Measurements from ENCODE around the gene CIAO3.

Gene CIAO3

DNA sequence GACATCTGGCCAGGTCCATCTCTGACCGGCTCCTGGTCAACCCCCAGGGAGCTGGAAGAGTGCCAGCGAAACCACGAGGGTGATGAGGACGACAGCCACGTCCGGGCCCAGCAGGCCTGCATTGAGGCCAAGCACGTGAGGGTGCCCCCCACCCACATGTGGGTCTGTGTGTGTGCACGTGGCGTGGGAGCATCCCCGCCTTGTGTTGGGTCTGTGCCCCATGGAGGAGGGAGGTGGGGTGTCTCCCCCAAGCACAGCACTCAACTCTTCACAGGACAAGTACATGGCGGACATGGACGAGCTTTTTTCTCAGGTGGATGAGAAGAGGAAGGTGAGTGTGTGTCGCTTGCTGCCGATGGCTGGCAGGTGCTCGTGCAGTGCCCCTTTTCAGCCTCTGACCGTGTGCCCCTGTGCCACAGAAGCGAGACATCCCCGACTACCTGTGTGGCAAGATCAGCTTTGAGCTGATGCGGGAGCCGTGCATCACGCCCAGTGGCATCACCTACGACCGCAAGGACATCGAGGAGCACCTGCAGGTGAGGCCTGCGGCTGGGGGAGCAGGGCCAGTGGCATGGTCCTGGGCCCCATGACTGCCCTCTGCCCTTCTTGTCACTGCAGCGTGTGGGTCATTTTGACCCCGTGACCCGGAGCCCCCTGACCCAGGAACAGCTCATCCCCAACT is 58.9 kb downstream of the CIAO3 start (continued):
- TF ChIP-seq ZNF555 (tag by site-specific recombination; conservative IDR thresholded peaks at IDR 0.05) (no peak), ZNF2 (tag by site-specific recombination; IDR thresholded peaks at IDR 0.05) (0 out of 2 replicates have a peak, but pooled peaks have one; percentile 58), ZNF544 (tag by site-specific recombination; IDR thresholded peaks at IDR 0.05) (no peak), ZNF426 (tag by site-specific recombination; IDR thresholded peaks at IDR 0.05) (no peak), ZNF792 (tag by site-specific recombination; IDR thresholded peaks at IDR 0.05) (no peak), ZNF146 (tag by site-specific recombination; IDR thresholded peaks at IDR 0.05) (no peak), ZNF623 (tag by site-specific recombination; IDR thresholded peaks at IDR 0.05) (no peak), ZNF404 (tag by site-specific recombination; IDR thresholded peaks at IDR 0.05) (no peak), SP7 (tag by site-specific recombination; IDR thresholded peaks at IDR 0.05) (peak; percentile 8; the same call in 1 of the 2 replicates), KLF9 (tag by site-specific recombination; IDR thresholded peaks at IDR 0.05; ENCODE audit: low read depth) (0 out of 2 replicates have a peak, but pooled peaks have one; percentile 38), YY1 (tag by site-specific recombination; IDR thresholded peaks at IDR 0.05) (peak; percentile 19; the same call in 1 of the 2 replicates), ZNF629 (tag by site-specific recombination; IDR thresholded peaks at IDR 0.05) (no peak), ZNF76 (tag by site-specific recombination; IDR thresholded peaks at IDR 0.05; ENCODE audit: borderline replicate concordance, low read depth) (0 out of 2 replicates have a peak, but pooled peaks have one; percentile 26), ZNF549 (tag by site-specific recombination; IDR thresholded peaks at IDR 0.05) (no peak), ZNF664 (tag by site-specific recombination; IDR thresholded peaks at IDR 0.05) (no peak), ZFP69B (tag by site-specific recombination; IDR thresholded peaks at IDR 0.05) (peak; percentile 80), SALL2 (tag by site-specific recombination; IDR thresholded peaks at IDR 0.05; ENCODE audit: borderline replicate concordance) (no peak), RBAK (tag by site-specific recombination; IDR thresholded peaks at IDR 0.05) (no peak), ZNF416 (tag by site-specific recombination; IDR thresholded peaks at IDR 0.05) (no peak), FEZF1 (tag by site-specific recombination; IDR thresholded peaks at IDR 0.05) (no peak; the same call in 1 of the 2 replicates), ZBTB20 (tag by site-specific recombination; IDR thresholded peaks at IDR 0.05) (no peak; the same call in 1 of the 2 replicates), ZNF776 (tag by site-specific recombination; IDR thresholded peaks at IDR 0.05; ENCODE audit: borderline replicate concordance) (no peak), ZNF660 (tag by site-specific recombination; IDR thresholded peaks at IDR 0.05) (no peak), ZNF211 (tag by site-specific recombination; IDR thresholded peaks at IDR 0.05; ENCODE audit: low read depth) (no peak), GFI1B (tag by site-specific recombination; IDR thresholded peaks at IDR 0.05) (no peak)
- TF ChIP-seq, protein P1, sequence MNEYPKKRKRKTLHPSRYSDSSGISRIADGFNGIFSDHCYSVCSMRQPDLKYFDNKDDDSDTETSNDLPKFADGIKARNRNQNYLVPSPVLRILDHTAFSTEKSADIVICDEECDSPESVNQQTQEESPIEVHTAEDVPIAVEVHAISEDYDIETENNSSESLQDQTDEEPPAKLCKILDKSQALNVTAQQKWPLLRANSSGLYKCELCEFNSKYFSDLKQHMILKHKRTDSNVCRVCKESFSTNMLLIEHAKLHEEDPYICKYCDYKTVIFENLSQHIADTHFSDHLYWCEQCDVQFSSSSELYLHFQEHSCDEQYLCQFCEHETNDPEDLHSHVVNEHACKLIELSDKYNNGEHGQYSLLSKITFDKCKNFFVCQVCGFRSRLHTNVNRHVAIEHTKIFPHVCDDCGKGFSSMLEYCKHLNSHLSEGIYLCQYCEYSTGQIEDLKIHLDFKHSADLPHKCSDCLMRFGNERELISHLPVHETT (tag by site-specific recombination; IDR thresholded peaks at IDR 0.05): no peak
- TF ChIP-seq, protein P2, sequence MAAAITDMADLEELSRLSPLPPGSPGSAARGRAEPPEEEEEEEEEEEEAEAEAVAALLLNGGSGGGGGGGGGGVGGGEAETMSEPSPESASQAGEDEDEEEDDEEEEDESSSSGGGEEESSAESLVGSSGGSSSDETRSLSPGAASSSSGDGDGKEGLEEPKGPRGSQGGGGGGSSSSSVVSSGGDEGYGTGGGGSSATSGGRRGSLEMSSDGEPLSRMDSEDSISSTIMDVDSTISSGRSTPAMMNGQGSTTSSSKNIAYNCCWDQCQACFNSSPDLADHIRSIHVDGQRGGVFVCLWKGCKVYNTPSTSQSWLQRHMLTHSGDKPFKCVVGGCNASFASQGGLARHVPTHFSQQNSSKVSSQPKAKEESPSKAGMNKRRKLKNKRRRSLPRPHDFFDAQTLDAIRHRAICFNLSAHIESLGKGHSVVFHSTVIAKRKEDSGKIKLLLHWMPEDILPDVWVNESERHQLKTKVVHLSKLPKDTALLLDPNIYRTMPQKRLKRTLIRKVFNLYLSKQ (tag by site-specific recombination; IDR thresholded peaks at IDR 0.05; ENCODE audit: borderline replicate concordance): no peak
- TF ChIP-seq, protein P3, sequence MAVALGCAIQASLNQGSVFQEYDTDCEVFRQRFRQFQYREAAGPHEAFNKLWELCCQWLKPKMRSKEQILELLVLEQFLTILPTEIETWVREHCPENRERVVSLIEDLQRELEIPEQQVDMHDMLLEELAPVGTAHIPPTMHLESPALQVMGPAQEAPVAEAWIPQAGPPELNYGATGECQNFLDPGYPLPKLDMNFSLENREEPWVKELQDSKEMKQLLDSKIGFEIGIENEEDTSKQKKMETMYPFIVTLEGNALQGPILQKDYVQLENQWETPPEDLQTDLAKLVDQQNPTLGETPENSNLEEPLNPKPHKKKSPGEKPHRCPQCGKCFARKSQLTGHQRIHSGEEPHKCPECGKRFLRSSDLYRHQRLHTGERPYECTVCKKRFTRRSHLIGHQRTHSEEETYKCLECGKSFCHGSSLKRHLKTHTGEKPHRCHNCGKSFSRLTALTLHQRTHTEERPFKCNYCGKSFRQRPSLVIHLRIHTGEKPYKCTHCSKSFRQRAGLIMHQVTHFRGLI (tag by site-specific recombination; IDR thresholded peaks at IDR 0.05): no peak
- TF ChIP-seq, protein P4, sequence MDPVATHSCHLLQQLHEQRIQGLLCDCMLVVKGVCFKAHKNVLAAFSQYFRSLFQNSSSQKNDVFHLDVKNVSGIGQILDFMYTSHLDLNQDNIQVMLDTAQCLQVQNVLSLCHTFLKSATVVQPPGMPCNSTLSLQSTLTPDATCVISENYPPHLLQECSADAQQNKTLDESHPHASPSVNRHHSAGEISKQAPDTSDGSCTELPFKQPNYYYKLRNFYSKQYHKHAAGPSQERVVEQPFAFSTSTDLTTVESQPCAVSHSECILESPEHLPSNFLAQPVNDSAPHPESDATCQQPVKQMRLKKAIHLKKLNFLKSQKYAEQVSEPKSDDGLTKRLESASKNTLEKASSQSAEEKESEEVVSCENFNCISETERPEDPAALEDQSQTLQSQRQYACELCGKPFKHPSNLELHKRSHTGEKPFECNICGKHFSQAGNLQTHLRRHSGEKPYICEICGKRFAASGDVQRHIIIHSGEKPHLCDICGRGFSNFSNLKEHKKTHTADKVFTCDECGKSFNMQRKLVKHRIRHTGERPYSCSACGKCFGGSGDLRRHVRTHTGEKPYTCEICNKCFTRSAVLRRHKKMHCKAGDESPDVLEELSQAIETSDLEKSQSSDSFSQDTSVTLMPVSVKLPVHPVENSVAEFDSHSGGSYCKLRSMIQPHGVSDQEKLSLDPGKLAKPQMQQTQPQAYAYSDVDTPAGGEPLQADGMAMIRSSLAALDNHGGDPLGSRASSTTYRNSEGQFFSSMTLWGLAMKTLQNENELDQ (tag by site-specific recombination; IDR thresholded peaks at IDR 0.05; ENCODE audit: low read depth): no peak
- TF ChIP-seq, protein P5, sequence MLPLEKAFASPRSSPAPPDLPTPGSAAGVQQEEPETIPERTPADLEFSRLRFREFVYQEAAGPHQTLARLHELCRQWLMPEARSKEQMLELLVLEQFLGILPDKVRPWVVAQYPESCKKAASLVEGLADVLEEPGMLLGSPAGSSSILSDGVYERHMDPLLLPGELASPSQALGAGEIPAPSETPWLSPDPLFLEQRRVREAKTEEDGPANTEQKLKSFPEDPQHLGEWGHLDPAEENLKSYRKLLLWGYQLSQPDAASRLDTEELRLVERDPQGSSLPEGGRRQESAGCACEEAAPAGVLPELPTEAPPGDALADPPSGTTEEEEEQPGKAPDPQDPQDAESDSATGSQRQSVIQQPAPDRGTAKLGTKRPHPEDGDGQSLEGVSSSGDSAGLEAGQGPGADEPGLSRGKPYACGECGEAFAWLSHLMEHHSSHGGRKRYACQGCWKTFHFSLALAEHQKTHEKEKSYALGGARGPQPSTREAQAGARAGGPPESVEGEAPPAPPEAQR (tag by site-specific recombination; IDR thresholded peaks at IDR 0.05): no peak
- TF ChIP-seq, protein P6, sequence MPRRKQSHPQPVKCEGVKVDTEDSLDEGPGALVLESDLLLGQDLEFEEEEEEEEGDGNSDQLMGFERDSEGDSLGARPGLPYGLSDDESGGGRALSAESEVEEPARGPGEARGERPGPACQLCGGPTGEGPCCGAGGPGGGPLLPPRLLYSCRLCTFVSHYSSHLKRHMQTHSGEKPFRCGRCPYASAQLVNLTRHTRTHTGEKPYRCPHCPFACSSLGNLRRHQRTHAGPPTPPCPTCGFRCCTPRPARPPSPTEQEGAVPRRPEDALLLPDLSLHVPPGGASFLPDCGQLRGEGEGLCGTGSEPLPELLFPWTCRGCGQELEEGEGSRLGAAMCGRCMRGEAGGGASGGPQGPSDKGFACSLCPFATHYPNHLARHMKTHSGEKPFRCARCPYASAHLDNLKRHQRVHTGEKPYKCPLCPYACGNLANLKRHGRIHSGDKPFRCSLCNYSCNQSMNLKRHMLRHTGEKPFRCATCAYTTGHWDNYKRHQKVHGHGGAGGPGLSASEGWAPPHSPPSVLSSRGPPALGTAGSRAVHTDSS (tag by site-specific recombination; IDR thresholded peaks at IDR 0.05): peak; percentile 65
